C4-2B (cell line): Measurements from ENCODE around the gene RAB36.

ENCODE experiments used
- CTCF ChIP-seq: fragments of 450-650 bp; conservative IDR thresholded peaks from 2 replicates; pipeline ENCODE4 v1.5.1; 2017; ENCODE audit warnings: mild to moderate bottlenecking
- ZFX ChIP-seq: fragments of 450-650 bp; IDR thresholded peaks from 2 replicates; pipeline ENCODE4 v1.6.1; 2017

DNA sequence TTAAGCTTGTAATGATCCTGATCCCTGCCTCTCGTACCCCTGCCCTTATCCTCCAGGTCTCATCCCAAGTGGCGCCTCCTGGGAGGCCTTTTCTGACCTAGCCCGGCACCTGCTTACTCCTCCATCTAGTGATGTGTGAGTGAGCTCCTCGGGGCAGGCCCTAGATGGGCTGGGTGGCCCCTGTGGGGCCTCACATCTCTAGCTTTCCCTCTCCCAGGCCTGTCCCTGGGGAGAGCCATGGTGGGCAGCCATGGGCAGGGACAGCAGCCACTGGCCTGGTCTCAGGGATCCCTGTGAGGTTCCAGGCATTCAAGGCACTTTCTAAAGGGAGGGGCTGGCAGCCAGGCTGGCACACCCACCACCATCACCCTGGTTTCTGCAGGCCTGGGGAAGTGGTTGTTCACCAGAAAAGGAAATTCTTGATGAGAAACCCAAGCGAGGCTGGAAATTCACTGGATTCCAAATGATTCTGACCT lies 47.0 kb upstream of the RAB36 start:
- TF ChIP-seq CTCF: no peak
- TF ChIP-seq ZFX: no peak
